Measurements from ENCODE around the gene CARD9.

CARD9 gene

DNA sequence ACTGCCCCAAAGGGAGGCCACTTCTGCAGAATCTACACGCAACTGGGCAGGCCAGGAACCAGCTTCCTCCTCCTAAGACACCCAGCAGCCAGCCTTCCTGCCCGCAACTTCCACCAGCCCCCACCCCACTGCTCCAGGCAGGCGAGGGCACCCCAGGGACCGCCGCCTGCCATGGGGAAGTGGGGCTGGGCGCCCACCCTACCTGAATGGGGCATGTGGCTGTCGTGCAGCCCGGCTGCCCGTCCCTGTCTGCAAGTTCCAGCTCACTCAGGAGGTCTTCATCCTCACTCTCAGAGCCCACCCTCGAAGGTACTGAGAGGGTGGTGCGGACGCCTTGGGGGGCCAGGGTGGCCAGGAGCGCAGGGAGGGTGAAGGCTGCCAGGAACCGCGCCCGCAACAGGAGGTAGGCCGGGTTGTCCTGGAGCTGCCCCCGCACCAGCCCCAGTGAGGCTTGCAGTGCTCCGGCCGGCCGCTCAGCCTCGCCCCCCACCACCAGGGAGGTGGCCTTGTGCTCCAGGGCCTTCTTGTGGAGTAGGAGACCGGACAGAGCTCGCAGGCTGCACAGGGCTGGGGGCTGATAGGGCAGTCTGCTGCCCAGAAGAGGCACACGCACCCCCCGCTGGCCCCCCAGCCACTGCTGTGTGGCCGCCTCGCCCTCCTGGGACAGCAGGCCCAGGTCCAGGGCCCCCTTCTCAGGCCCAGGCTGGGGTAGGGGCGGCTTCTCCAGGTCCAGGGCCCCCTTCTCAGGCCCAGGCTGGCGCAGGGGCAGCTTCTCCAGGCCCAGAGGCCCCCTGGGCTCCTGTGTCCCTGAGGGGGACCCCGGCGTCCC is 4.1 kb upstream of the CARD9 start:
- no peak overlapping the region for H3K4me3 Mint-ChIP-seq
- H3K27me3 Mint-ChIP-seq (ENCODE audit: low read depth, poor library complexity), result peaks cover 2% of the 10 kb centered on the region
- TF ChIP-seq CTCF (IDR thresholded peaks at IDR 0.05), result no peak
- peaks cover 18% of the 10 kb centered on the region for H3K4me1 Mint-ChIP-seq
- no peaks in the 10 kb centered on the region for H3K36me3 Mint-ChIP-seq (ENCODE audit: low read depth)
- no peak overlapping the region for H3K27ac Mint-ChIP-seq
- no peak for DNase-seq
- no peaks in the 10 kb centered on the region for H3K9me3 Mint-ChIP-seq

DNA sequence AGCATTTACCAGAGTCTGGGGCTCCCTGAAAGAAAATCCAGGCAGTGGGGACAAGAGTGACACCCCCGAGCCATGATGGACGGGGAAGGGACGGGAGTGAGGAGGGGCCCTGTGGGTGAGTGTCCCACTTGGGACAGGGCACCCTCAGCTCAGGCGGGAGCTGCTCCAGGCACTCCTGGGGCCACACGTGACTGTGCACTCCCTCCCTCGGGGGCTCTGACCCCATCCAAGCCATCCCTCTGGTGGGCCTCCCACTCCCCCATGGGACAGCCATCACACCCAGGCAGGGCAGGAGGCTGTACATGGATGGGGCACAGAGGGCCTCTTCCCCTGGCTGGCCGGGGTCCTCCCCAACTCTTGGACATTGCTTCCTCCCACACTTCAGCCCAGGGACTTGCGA is 3.0 kb upstream of the CARD9 start:
- Mint-ChIP-seq H3K4me3 (no peak overlapping the region), H3K4me1 (peaks cover 22% of the 10 kb centered on the region), H3K27ac (no peak overlapping the region), H3K36me3 (ENCODE audit: low read depth) (no peaks in the 10 kb centered on the region), H3K27me3 (ENCODE audit: low read depth, poor library complexity) (peaks cover 2% of the 10 kb centered on the region), H3K9me3 (no peaks in the 10 kb centered on the region)
- DNase-seq, result no peak
- no peak for TF ChIP-seq CTCF (IDR thresholded peaks at IDR 0.05)

GRCh38 chr9:136375096-136375495 is 1.6 kb upstream of the CARD9 start:
- DNase-seq, result no peak
- Mint-ChIP-seq H3K9me3 (no peaks in the 10 kb centered on the region), H3K27ac (peak overlapping the region; percentile 54), H3K4me3 (no peak overlapping the region), H3K36me3 (ENCODE audit: low read depth) (no peaks in the 10 kb centered on the region), H3K4me1 (peaks cover 22% of the 10 kb centered on the region), H3K27me3 (ENCODE audit: low read depth, poor library complexity) (peaks cover 2% of the 10 kb centered on the region)
- TF ChIP-seq CTCF (IDR thresholded peaks at IDR 0.05), result no peak

GRCh38 chr9:136374183-136374575 is 710 bp upstream of the CARD9 start:
- DNase-seq, result no peak
- H3K27ac Mint-ChIP-seq, result peak overlapping the region; percentile 22
- TF ChIP-seq CTCF (IDR thresholded peaks at IDR 0.05), result no peak
- H3K27me3 Mint-ChIP-seq (ENCODE audit: low read depth, poor library complexity), result peaks cover 2% of the 10 kb centered on the region
- no peaks in the 10 kb centered on the region for H3K9me3 Mint-ChIP-seq
- H3K4me1 Mint-ChIP-seq, result peaks cover 22% of the 10 kb centered on the region
- H3K4me3 Mint-ChIP-seq, result no peak overlapping the region
- no peaks in the 10 kb centered on the region for H3K36me3 Mint-ChIP-seq (ENCODE audit: low read depth)

GRCh38 chr9:136372561-136373299 is 739 bp downstream of the CARD9 start:
- H3K27ac Mint-ChIP-seq, result no peak overlapping the region
- no peaks in the 10 kb centered on the region for H3K9me3 Mint-ChIP-seq
- DNase-seq, result peak; percentile 78
- no peak for TF ChIP-seq CTCF (IDR thresholded peaks at IDR 0.05)
- H3K36me3 Mint-ChIP-seq (ENCODE audit: low read depth), result no peaks in the 10 kb centered on the region
- H3K4me1 Mint-ChIP-seq, result peaks cover 30% of the 10 kb centered on the region
- no peak overlapping the region for H3K4me3 Mint-ChIP-seq
- peaks cover 2% of the 10 kb centered on the region for H3K27me3 Mint-ChIP-seq (ENCODE audit: low read depth, poor library complexity)
